SK-MEL-5 (cell line): ENCODE results near the gene RFLNA. TPM values are rescaled to one million over a fixed set of nuclear protein-coding genes. Genes with fewer than 3 reads are reported as not detected.

ENCODE experiments used
- DNase-seq: peaks from one replicate; pipeline ENCODE4 v3.0.0-alpha.2; 2016; ENCODE audit warnings: low read depth, low spot score
- in situ Hi-C: cut with HindIII; loops from 2 replicates; pipeline ENCODE4 v1.10.0; 2016; ENCODE audit warnings: low sequenced_read_pairs, high pct_unique_total_duplicates, low pct_unique_long_range_greater_than_20kb
- total RNA-seq: library from RNA; depleted of rRNA; stranded (reverse); fragments of >200 nt; shearing (Covaris generic); gene quantifications from 2 replicates; pipeline ENCODE4 v1.2.3, GENCODE V29; 2014

The RFLNA gene
- total RNA-seq, 1 experiment from 2014 or later, result not detected

GRCh38 chr12:124340080-124340900 is 45.4 kb downstream of the RFLNA start:
- no peak for DNase-seq
- in situ Hi-C loops, result no loop called here

GRCh38 chr12:124341645-124342069 is 46.8 kb downstream of the RFLNA start:
- no peak for DNase-seq
- in situ Hi-C loops, result no loop called here

- in situ Hi-C loops, result no loop called here
Measured at GRCh38 chr12:124344022-124344421, 49.1 kb downstream of the RFLNA start.

GRCh38 chr12:124344526-124344925 is 49.6 kb downstream of the RFLNA start:
- DNase-seq, result no peak
- in situ Hi-C loops, result no loop called here

More at GRCh38 chr12:124344022-124344421, 49.1 kb downstream of the RFLNA start:
- no peak for DNase-seq

DNA sequence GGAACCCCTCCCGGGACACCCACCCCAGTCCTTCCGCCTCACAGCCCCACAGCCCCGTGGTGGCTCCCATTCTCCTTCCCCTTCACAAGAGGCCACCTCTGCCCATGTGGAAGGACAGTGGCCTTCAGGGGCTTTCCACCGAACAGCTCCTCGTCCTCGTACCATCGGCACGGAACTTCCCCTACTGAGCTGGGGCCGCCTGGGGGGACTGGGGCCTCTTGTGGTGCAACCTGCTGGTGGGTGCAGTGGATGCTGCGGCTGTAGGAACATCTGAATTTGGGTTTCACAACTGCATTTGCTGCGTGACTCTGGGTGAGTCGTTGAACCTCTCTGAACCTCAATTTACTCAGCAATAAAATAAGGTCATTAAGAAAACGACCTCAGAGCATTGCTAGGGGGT is 50.9 kb downstream of the RFLNA start:
- no peak for DNase-seq
- in situ Hi-C loops, result no loop called here

GRCh38 chr12:124346425-124347168 is 51.7 kb downstream of the RFLNA start:
- in situ Hi-C loops, result no loop called here
- DNase-seq, result no peak

DNA sequence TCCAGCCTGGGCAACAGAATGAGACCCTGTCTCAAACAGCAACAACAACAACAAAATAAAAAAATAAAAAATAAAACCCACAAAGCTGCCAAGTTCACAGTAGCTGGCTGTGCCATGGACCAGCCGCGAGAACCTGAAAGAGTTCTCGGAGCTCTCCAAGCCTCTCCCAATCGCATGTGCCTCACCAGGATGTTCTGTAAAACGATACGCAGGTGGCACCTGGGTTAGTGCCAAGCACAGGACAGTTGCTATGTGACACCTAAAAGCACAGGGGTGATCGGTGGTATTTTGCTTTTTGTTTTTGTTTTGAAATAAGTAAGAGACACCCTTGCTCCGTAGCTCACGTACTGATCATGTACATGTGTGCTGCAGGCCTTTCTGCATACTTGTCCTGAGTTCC is 52.4 kb downstream of the RFLNA start:
- no peak for DNase-seq
- in situ Hi-C loops, result no loop called here

DNA sequence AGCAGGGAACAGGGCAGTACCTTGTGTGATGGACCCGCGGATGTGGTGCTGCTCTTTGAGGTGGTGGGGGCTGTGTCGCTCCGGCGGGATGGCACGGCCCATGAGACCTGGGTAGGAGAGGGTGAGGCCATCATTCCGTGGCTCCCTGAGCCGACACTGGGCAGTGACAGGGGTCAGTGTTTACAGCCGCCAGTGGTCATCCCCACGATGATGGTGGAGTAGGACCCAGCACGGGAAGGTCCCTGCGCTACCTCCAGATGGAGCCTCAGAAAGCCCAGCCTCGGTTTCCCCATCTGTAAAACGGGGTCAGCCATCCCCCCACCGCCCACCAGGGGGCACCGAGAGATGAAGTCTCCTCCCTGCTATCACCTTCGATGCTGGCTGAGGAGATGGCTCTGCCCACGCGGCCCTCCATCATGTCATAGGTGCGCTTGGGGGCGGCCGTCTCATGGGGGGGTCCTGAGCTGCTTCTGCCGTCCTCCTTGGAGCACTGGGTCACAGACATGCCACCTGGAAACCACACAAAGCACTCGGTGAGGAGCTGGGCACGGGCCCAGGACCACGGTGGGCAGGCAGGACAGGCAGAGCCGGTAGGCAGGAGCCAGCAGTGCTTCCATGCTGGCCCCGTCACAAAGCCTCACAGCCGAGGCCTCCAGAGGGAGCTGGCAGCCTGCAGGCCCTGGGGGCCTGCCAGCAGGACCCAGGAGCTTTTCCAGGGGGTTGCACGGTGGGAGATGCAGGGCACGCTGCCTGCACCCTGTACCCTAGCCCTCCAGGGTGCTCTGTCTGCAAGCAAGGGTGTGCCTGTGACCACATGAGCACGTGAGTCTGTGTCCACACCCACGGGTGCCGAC is 53.1 kb downstream of the RFLNA start:
- in situ Hi-C loops, result no loop called here

GRCh38 chr12:124348659-124349380 is 53.9 kb downstream of the RFLNA start:
- in situ Hi-C loops, result no loop called here
- DNase-seq, result no peak

More for the DNA sequence above, 53.1 kb downstream of the RFLNA start:
- DNase-seq, result no peak

- no peak for DNase-seq
- in situ Hi-C loops, result no loop called here
Measured at GRCh38 chr12:124350491-124350890, 55.6 kb downstream of the RFLNA start.

GRCh38 chr12:124351422-124351821 is 56.5 kb downstream of the RFLNA start:
- DNase-seq, result no peak
- in situ Hi-C loops, result no loop called here

GRCh38 chr12:124352257-124352656 is 57.4 kb downstream of the RFLNA start:
- in situ Hi-C loops, result no loop called here
- DNase-seq, result no peak

DNA sequence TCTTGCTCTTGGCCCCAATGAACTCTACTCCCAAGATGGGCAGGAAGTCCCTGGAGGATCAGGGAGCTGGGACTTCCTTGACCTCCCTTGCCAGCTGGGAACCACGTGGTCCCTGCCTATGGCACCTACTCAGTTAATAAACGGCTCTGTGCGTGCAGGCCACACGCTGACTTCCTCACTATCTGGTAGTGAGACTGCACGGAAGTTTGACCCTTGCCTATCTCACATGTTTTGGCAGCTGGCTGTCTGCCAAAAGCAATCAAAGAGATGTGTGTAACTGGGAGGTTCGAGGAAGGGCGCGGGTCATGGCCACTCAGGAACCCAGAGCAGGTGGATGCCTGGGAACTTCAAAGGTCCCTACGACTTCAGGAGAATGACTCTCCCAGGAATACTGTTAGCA is 57.9 kb downstream of the RFLNA start:
- DNase-seq, result peak; percentile 99
- in situ Hi-C loops, result no loop called here

DNA sequence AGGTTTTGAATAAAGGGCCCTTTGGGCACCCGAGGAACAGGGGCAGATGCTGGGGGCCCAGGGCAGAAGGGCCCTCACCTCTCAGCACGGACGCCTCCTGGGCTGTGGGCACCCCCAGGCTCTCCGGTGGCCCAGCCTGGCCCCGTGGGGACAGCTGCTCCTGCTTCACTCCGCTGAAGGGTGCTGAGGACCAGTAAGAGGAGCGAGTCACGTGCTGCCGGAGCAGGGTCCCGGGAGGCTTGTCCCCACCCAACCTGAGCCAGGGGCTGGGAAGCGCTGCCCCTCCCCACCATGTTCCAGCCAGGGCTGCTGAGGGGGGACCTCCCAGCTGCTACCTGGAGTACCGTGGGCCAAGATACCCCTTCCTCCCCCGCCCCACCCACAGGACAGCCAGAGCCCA is 59.5 kb downstream of the RFLNA start:
- in situ Hi-C loops, result no loop called here
- DNase-seq, result no peak

DNA sequence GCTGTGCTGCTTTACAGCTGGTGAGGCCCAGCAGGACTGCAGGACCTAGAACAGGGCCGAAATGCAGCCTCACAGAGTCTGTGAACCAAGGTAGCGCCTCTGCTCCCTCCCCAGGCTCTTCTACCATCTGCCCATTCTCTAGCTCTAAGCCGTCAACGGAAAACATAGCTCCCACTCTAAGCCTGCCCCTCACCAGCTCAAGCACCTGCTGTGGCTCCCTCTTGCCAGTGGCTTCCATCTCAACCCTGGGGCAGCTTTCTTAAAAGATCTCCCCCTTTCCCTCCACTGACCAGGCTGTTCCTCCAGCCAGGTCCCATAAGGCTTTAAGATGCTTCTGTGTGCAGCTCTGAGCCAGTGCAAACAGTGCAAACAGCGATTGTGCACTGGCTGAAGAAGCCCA is 61.3 kb downstream of the RFLNA start:
- no peak for DNase-seq
- in situ Hi-C loops, result no loop called here

DNA sequence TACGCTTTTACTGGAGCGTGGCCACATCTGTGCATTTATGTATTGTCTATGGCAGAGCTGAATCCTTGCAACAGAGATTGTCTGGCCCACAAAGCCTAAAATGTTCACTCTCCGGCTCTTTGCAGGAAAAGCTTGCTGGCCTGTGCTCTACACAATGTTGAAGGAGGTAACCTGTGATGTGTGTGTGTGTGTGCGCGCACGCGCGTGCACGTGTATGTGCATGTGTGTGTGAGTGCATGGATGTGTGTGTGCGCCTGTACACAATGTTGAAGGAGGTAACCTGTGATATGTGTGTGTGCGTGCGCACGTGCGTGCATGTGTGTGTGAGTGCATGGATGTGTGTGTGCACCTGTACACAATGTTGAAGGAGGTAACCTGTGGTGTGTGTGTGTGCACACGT is 62.7 kb downstream of the RFLNA start:
- in situ Hi-C loops, result no loop called here
- DNase-seq, result no peak

DNA sequence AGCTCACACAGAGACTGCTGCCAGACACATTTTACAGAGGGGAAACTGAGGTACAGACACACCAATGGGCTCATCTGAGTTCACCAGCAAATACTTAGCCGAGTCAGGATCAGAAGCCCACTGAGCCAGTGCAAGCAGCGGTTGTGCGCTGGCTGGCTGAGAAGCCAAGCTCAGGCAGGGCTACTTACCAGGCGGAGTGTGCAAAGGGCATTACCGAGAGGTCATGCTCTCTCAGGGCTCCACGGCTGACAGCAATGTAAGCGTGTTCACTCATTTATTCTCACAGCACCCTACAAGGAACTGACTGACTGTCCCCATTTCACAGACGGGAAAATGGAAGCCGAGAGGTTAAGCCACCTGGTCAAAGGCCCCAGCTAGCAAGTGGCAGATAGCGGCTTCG is 63.7 kb downstream of the RFLNA start:
- in situ Hi-C loops, result no loop called here
- no peak for DNase-seq
